Kidney glomerular epithelial cell (primary cell): ENCODE results near the gene JAK3.
"Not testable (repeated sequence)": the region's sequence is repeated elsewhere in the genome, so short reads cannot be mapped to it uniquely, and the experiment has no call there.

Experiments
- DNase-seq: peaks from one replicate; lab custom pipeline; 2025; lab: John Stamatoyannopoulos, UW

Gene JAK3

GRCh38 chr19:17847538-17848366 lies at the start of gene JAK3:
JAK3 (minus strand) TSS chr19:17847982; CDS start chr19:17844417, 3,565 bp downstream.
- no peak for DNase-seq

- DNase-seq, result no peak
Measured at GRCh38 chr19:17893766-17894165, 46.0 kb upstream of the JAK3 start.

GRCh38 chr19:17889609-17890214 lies 41.9 kb upstream of the JAK3 start:
- DNase-seq, result peak; percentile 7

- DNase-seq, result no peak
Measured at GRCh38 chr19:17888260-17888659, 40.5 kb upstream of the JAK3 start.

- DNase-seq, result not testable (repeated sequence)
Measured at GRCh38 chr19:17887221-17887620, 39.4 kb upstream of the JAK3 start.

- DNase-seq, result no peak
Measured at GRCh38 chr19:17886515-17886914, 38.7 kb upstream of the JAK3 start.

GRCh38 chr19:17883627-17884410 lies 36.0 kb upstream of the JAK3 start:
- no peak for DNase-seq

GRCh38 chr19:17881701-17882100 lies 33.9 kb upstream of the JAK3 start:
- DNase-seq, result no peak

GRCh38 chr19:17879466-17879865 lies 31.7 kb upstream of the JAK3 start:
- no peak for DNase-seq

GRCh38 chr19:17877696-17878095 lies 29.9 kb upstream of the JAK3 start:
- DNase-seq, result no peak

GRCh38 chr19:17874758-17875135 lies 27.0 kb upstream of the JAK3 start:
- DNase-seq, result no peak

GRCh38 chr19:17873786-17874757 lies 26.3 kb upstream of the JAK3 start:
- no peak for DNase-seq

- no peak for DNase-seq
Measured at GRCh38 chr19:17872251-17873001, 24.6 kb upstream of the JAK3 start.

GRCh38 chr19:17871878-17872250 lies 24.1 kb upstream of the JAK3 start, which contains the start of gene SLC5A5:
SLC5A5 (plus strand) TSS chr19:17871945; CDS start chr19:17872320, 375 bp downstream.
- no peak for DNase-seq

GRCh38 chr19:17871032-17871877 lies 23.5 kb upstream of the JAK3 start:
- DNase-seq, result no peak

GRCh38 chr19:17869114-17869608 lies 21.4 kb upstream of the JAK3 start:
- no peak for DNase-seq

- DNase-seq, result no peak
Measured at GRCh38 chr19:17868669-17869068, 20.9 kb upstream of the JAK3 start.

GRCh38 chr19:17866964-17867486 lies 19.2 kb upstream of the JAK3 start:
- DNase-seq, result no peak

GRCh38 chr19:17866312-17866963 lies 18.7 kb upstream of the JAK3 start:
- DNase-seq, result no peak
